ENCODE results near the gene TNFAIP8L1. TPM values are rescaled to one million over a fixed set of nuclear protein-coding genes. Genes with fewer than 3 reads are reported as not detected.
A peak's percentile ranks its signal among the peaks of the same experiment; 100 is the strongest.

Gene TNFAIP8L1
- total RNA-seq, 1 experiment from 2014 or later: 3.6 TPM

DNA sequence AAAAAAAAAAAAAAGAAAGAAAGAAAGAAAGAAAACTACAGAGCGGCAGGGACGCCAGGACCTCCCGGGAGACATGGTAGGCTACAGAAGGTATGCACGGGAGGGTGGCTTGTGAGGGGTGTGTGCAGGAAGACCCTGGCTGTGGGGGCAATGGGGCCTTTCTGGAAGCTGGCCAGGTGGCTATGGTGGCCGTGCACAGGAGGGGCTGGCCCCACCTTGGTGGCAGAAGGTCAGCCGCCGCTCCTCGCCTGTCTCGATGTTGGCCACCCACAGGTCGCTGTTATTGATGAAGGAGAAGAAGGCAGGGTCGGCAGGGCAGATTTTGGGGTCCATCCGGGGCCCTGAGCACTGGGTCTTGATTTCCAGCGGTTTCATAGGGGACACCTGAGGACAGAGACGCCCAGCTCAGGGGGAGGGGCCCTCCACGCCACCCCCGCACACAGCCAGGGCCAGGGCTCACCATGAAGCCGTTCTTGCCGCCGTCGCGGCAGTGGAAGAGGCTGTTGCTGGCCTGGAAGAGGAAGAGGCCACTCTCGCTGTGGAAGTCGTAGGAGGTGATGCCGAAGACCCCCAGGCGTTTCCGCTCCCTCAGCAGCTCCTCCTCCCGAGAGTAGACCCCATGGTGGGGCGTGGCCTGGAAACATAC, 64.5 kb downstream of the TNFAIP8L1 start:
- H3K4me1 Mint-ChIP-seq (ENCODE audit: insufficient read depth, unreplicated experiment): peaks cover 15% of the 10 kb centered on the region
- POLR2A ChIA-PET: no interaction called here
- no peaks in the 10 kb centered on the region for H3K9me3 Mint-ChIP-seq (ENCODE audit: unreplicated experiment)
- no peaks in the 10 kb centered on the region for H3K27me3 Mint-ChIP-seq (ENCODE audit: insufficient read depth, unreplicated experiment)
- BruUV-seq (replicated peaks): no TSS peak
- H3K4me3 Mint-ChIP-seq (ENCODE audit: unreplicated experiment): no peak overlapping the region
- TF ChIP-seq, protein P1, sequence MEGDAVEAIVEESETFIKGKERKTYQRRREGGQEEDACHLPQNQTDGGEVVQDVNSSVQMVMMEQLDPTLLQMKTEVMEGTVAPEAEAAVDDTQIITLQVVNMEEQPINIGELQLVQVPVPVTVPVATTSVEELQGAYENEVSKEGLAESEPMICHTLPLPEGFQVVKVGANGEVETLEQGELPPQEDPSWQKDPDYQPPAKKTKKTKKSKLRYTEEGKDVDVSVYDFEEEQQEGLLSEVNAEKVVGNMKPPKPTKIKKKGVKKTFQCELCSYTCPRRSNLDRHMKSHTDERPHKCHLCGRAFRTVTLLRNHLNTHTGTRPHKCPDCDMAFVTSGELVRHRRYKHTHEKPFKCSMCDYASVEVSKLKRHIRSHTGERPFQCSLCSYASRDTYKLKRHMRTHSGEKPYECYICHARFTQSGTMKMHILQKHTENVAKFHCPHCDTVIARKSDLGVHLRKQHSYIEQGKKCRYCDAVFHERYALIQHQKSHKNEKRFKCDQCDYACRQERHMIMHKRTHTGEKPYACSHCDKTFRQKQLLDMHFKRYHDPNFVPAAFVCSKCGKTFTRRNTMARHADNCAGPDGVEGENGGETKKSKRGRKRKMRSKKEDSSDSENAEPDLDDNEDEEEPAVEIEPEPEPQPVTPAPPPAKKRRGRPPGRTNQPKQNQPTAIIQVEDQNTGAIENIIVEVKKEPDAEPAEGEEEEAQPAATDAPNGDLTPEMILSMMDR (IDR thresholded peaks at IDR 0.05; ENCODE audit: unreplicated experiment): no peak
- peak overlapping the region; percentile 19 for H3K27ac Mint-ChIP-seq (ENCODE audit: low read depth, unreplicated experiment)
- no peak for DNase-seq (ENCODE audit: unreplicated experiment)
- intact Hi-C loops (cut with micrococcal nuclease): no loop called here
- peaks cover 76% of the 10 kb centered on the region for H3K36me3 Mint-ChIP-seq (ENCODE audit: insufficient read depth, unreplicated experiment)
- CTCF ChIA-PET: no interaction called here

DNA sequence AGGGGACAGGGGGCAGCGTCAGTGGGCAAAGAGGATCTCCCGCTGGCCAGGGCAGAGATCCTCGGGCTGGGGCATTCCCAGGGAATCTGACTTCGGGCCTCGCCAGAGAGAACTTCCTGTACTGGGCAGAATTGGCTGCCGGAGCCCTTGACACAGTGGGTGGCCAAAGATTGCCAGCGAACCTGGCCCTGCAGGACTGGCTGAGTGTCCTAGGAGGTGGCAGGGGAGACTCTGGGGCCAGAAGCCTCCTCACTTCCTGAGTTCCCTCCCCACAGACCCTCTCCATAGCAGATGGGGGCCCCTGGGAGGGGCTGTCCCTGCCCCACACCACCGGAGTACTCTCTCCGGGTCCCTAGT, 65.0 kb downstream of the TNFAIP8L1 start:
- no TSS peak for BruUV-seq (replicated peaks)
- Mint-ChIP-seq H3K4me3 (ENCODE audit: unreplicated experiment) (no peak overlapping the region), H3K27ac (ENCODE audit: low read depth, unreplicated experiment) (peak overlapping the region; percentile 19), H3K4me1 (ENCODE audit: insufficient read depth, unreplicated experiment) (peaks cover 19% of the 10 kb centered on the region), H3K36me3 (ENCODE audit: insufficient read depth, unreplicated experiment) (peaks cover 79% of the 10 kb centered on the region), H3K9me3 (ENCODE audit: unreplicated experiment) (no peaks in the 10 kb centered on the region), H3K27me3 (ENCODE audit: insufficient read depth, unreplicated experiment) (no peaks in the 10 kb centered on the region)
- TF ChIP-seq, protein P1 (IDR thresholded peaks at IDR 0.05; ENCODE audit: unreplicated experiment): no peak
- CTCF ChIA-PET: no interaction called here
- intact Hi-C loops (cut with micrococcal nuclease): no loop called here
- POLR2A ChIA-PET: no interaction called here
- no peak for DNase-seq (ENCODE audit: unreplicated experiment)

Other genes with a start within 250 kb of the TNFAIP8L1 start
- 94.4 and 106 TPM in 2 replicates for gene SH3GL1, start 239.0 kb upstream of the TNFAIP8L1 start, total RNA-seq (2022)
- 15.3 and 16.7 TPM in 2 replicates for gene CHAF1A, start 236.9 kb upstream of the TNFAIP8L1 start, total RNA-seq (2022)
- 94.8 and 110 TPM in 2 replicates for gene UBXN6, start 181.7 kb upstream of the TNFAIP8L1 start, total RNA-seq (2022)
- 46.3 and 53.8 TPM in 2 replicates for gene HDGFL2, start 167.2 kb upstream of the TNFAIP8L1 start, total RNA-seq (2022)
- gene PLIN4, start 121.0 kb upstream of the TNFAIP8L1 start, total RNA-seq (2022): 1.4 and 1.8 TPM in 2 replicates
- gene PLIN5, start 104.3 kb upstream of the TNFAIP8L1 start, total RNA-seq (2022): not detected in 2 replicates
- 0.33 and 0.56 TPM in 2 replicates for gene LRG1, start 99.5 kb upstream of the TNFAIP8L1 start, total RNA-seq (2022)
- 0.20 and 0.54 TPM in 2 replicates for gene SEMA6B, start 79.8 kb upstream of the TNFAIP8L1 start, total RNA-seq (2022)
- gene MYDGF, start 30.8 kb downstream of the TNFAIP8L1 start, total RNA-seq (2022): 188 and 231 TPM in 2 replicates
- gene DPP9, start 84.3 kb downstream of the TNFAIP8L1 start, total RNA-seq (2022): 90.6 and 100 TPM in 2 replicates
- gene FEM1A, start 152.2 kb downstream of the TNFAIP8L1 start, total RNA-seq (2022): 13.5 and 15.4 TPM in 2 replicates
- gene TICAM1, start 192.2 kb downstream of the TNFAIP8L1 start, total RNA-seq (2022): 24.2 and 25.6 TPM in 2 replicates
- 64.3 and 71.7 TPM in 2 replicates for gene PLIN3, start 228.2 kb downstream of the TNFAIP8L1 start, total RNA-seq (2022)